ENCODE results near the gene HEMK1.

DNA sequence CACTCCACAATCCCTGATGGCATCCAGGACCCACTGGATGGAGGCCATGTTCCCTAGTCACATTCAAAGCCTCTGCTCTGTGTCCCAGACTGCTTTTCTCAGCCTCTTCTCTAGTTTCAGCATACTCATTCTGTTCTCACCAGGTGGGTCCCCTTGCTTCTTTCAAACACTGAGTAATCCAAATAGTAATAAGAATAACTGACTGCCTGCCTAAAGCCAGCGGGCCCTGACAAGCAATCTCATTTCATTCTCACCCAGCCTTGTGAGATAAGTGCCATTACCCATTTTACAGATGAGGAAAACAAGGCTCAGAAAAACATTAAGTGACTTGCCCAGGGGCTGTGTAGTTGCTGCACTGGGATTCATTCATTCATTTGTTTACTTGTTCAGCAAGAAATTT is 73.1 kb downstream of the HEMK1 start:
- TF ChIP-seq CTCF (IDR thresholded peaks at IDR 0.05) = no peak
- TF ChIP-seq POLR2A (IDR thresholded peaks at IDR 0.05) = no peak

Data from esophagus squamous epithelium (tissue), 4 donors.